ENCODE results near the gene NCKIPSD.
A peak's percentile ranks its signal among the peaks of the same experiment; 100 is the strongest.
"Not testable (repeated sequence)": the region's sequence is repeated elsewhere in the genome, so short reads cannot be mapped to it uniquely, and the experiment has no call there.

Gene NCKIPSD

GRCh38 chr3:48685603-48686511 is at the start of gene NCKIPSD:
NCKIPSD (minus strand) TSS chr3:48685915; CDS start chr3:48685807, 108 bp downstream.
- DNase-seq (ENCODE audit: extremely low read depth, insufficient read length) = peak; percentile 90
- TF ChIP-seq CTCF (IDR thresholded peaks at IDR 0.05; ENCODE audit: insufficient read depth, low read length, poor library complexity, severe bottlenecking) = peak; percentile 73
- H3K27me3 ChIP-seq (replicated peaks; ENCODE audit: control insufficient read depth, insufficient read depth, low read length) = no peaks in the 10 kb centered on the region
- H3K4me3 ChIP-seq (replicated peaks; ENCODE audit: low read depth, low read length) = peak within 1 kb of the TSS; percentile 89
- H3K36me3 ChIP-seq (ENCODE audit: control insufficient read depth, insufficient read depth, low read length) = peaks cover 32% of the 10 kb centered on the region

DNA sequence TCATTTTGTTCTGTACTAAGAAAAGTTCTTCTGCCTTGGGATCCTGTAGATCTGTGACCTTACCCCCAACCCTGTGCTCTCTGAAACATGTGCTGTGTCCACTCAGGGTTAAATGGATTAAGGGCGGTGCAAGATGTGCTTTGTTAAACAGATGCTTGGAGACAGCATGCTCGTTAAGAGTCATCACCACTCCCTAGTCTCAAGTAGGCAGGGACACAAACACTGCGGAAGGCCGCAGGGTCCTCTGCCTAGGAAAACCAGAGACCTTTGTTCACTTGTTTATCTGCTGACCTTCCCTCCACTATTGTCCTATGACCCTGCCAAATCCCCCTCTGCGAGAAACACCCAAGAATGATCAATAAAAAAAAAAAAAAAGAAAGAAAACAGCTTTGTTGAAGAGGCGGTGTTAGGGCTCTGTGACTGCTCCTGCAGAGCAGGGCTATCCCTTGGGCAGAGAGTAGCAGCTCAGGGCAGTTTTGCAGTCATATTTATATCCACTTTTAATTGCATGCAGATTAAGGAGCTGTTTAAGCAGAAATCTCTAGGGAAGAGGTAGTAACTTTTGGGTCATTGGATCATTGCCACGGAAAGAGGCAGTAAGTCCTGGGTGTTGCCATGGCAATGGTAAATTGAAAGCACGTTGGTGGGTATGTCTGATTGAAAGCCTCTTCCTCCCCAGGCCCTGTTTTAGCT is 49.5 kb upstream of the NCKIPSD start:
- not testable (repeated sequence) for H3K36me3 ChIP-seq (ENCODE audit: control insufficient read depth, insufficient read depth, low read length); DNase-seq (ENCODE audit: extremely low read depth, insufficient read length); H3K4me3 ChIP-seq (replicated peaks; ENCODE audit: low read depth, low read length); H3K27me3 ChIP-seq (replicated peaks; ENCODE audit: control insufficient read depth, insufficient read depth, low read length)

DNA sequence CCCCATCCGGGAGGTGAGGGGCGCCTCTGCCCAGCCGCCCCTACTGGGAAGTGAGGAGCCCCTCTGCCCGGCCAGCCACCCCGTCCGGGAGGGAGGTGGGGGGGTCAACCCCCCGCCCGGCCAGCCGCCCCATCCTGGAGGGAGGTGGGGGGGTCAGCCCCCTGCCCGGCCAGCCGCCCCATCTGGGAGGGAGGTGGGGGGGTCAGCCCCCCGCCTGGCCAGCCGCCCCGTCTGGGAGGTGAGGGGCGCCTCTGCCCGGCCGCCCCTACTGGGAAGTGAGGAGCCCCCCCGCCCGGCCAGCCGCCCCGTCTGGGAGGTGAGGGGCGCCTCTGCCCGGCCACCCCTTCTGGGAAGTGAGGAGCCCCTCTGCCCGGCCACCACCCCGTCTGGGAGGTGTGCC is 48.8 kb upstream of the NCKIPSD start:
- DNase-seq (ENCODE audit: extremely low read depth, insufficient read length); H3K36me3 ChIP-seq (ENCODE audit: control insufficient read depth, insufficient read depth, low read length): not testable (repeated sequence)

DNA sequence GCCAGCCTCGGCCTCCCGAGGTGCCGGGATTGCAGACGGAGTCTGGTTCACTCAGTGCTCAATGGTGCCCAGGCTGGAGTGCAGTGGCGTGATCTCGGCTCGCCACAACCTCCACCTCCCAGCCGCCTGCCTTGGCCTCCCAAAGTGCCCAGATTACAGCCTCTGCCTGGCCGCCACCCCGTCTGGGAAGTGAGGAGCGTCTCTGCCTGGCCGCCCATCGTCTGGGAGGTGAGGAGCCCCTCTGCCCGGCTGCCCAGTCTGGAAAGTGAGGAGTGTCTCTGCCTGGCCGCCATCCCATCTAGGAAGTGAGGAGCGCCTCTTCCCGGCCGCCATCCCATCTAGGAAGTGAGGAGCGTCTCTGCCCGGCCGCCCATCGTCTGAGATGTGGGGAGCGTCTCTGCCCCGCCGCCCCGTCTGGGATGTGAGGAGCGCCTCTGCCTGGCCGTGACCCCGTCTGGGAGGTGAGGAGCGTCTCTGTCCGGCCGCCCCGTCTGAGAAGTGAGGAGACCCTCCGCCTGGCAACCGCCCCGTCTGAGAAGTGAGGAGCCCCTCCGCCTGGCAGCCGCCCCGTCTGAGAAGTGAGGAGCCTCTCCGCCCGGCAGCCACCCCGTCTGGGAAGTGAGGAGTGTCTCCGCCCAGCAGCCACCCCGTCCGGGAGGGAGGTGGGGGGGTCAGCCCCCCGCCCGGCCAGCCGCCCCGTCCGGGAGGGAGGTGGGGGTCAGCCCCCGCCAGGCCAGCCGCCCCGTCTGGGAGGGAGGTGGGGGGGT is 48.2 kb upstream of the NCKIPSD start:
- DNase-seq (ENCODE audit: extremely low read depth, insufficient read length); H3K36me3 ChIP-seq (ENCODE audit: control insufficient read depth, insufficient read depth, low read length); H3K27me3 ChIP-seq (replicated peaks; ENCODE audit: control insufficient read depth, insufficient read depth, low read length); H3K4me3 ChIP-seq (replicated peaks; ENCODE audit: low read depth, low read length): not testable (repeated sequence)

More for the DNA sequence above, 48.8 kb upstream of the NCKIPSD start:
- not testable (repeated sequence) for H3K4me3 ChIP-seq (replicated peaks; ENCODE audit: low read depth, low read length); H3K27me3 ChIP-seq (replicated peaks; ENCODE audit: control insufficient read depth, insufficient read depth, low read length)

GRCh38 chr3:48727511-48727910 is 41.8 kb upstream of the NCKIPSD start:
- no peak for DNase-seq (ENCODE audit: extremely low read depth, insufficient read length)
- TF ChIP-seq CTCF (IDR thresholded peaks at IDR 0.05; ENCODE audit: insufficient read depth, low read length, poor library complexity, severe bottlenecking) = no peak
- no peaks in the 10 kb centered on the region for H3K36me3 ChIP-seq (ENCODE audit: control insufficient read depth, insufficient read depth, low read length)
- no peak overlapping the region for H3K4me3 ChIP-seq (replicated peaks; ENCODE audit: low read depth, low read length)
- H3K27me3 ChIP-seq (replicated peaks; ENCODE audit: control insufficient read depth, insufficient read depth, low read length) = no peaks in the 10 kb centered on the region

DNA sequence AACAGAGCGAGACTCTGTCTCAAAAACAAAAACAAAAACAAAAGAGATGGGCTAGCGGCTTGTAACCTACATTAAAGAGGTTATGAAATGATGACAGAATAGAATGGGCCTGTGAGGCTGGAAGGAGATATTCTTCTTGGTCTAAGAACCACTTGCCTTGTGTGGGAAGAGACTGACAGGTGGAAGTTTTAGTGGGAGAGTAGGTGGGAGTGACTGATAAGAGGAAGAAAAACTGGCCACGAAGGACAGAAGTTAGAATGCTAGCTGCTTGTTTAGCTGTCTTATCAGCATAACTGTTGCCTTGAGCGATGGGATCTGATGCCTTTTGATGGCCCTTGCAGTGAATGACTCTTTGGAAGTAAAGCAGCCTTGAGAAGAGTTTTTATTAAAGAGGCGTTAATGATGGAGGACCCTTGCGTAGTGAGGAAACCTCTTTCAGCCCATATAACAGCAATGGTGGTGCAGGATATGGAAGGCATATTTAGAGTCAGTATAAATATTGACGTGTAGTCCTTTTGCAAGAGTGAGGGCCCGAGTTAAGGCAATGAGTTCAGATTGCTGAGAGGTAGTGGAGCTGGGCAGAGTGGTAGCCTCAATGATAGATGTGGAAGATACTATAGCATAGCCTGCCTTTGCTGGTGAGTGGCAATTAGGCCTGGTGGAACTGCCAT is 39.6 kb upstream of the NCKIPSD start:
- not testable (repeated sequence) for H3K36me3 ChIP-seq (ENCODE audit: control insufficient read depth, insufficient read depth, low read length); H3K27me3 ChIP-seq (replicated peaks; ENCODE audit: control insufficient read depth, insufficient read depth, low read length); DNase-seq (ENCODE audit: extremely low read depth, insufficient read length); H3K4me3 ChIP-seq (replicated peaks; ENCODE audit: low read depth, low read length)

GRCh38 chr3:48723725-48724124 is 38.0 kb upstream of the NCKIPSD start:
- no peaks in the 10 kb centered on the region; the same call in 1 of the 2 replicates for H3K27me3 ChIP-seq (replicated peaks; ENCODE audit: control insufficient read depth, insufficient read depth, low read length)
- H3K4me3 ChIP-seq (replicated peaks; ENCODE audit: low read depth, low read length) = no peak overlapping the region
- TF ChIP-seq CTCF (IDR thresholded peaks at IDR 0.05; ENCODE audit: insufficient read depth, low read length, poor library complexity, severe bottlenecking) = no peak
- no peak for DNase-seq (ENCODE audit: extremely low read depth, insufficient read length)
- H3K36me3 ChIP-seq (ENCODE audit: control insufficient read depth, insufficient read depth, low read length) = no peaks in the 10 kb centered on the region

GRCh38 chr3:48723293-48723692 is 37.6 kb upstream of the NCKIPSD start:
- not testable (repeated sequence) for H3K4me3 ChIP-seq (replicated peaks; ENCODE audit: low read depth, low read length); DNase-seq (ENCODE audit: extremely low read depth, insufficient read length); H3K36me3 ChIP-seq (ENCODE audit: control insufficient read depth, insufficient read depth, low read length); H3K27me3 ChIP-seq (replicated peaks; ENCODE audit: control insufficient read depth, insufficient read depth, low read length)
